ENCODE results near the gene NXPE4.
"Not testable (repeated sequence)": the region's sequence is repeated elsewhere in the genome, so short reads cannot be mapped to it uniquely, and the experiment has no call there.

NXPE4 gene

GRCh38 chr11:114615448-114616361, 20.1 kb upstream of the NXPE4 start:
- no peaks in the 10 kb centered on the region for H3K36me3 ChIP-seq (ENCODE audit: control insufficient read depth, low read length)
- H3K79me2 ChIP-seq (ENCODE audit: control insufficient read depth, low read length) = no peaks in the 10 kb centered on the region
- H3K4me1 ChIP-seq (ENCODE audit: control insufficient read depth, low read length) = no peaks in the 10 kb centered on the region
- no peak overlapping the region for H3K4me3 ChIP-seq (ENCODE audit: low read length)
- no peaks in the 10 kb centered on the region for H3K27me3 ChIP-seq (ENCODE audit: control insufficient read depth, low read length)
- no peaks in the 10 kb centered on the region for H4K20me1 ChIP-seq (ENCODE audit: control insufficient read depth, insufficient read depth, low read depth, low read length)
- H3K9me2 ChIP-seq (replicated peaks; ENCODE audit: control insufficient read depth, low read length) = no peaks in the 10 kb centered on the region
- no peak for TF ChIP-seq EZH2phosphoT487 (IDR thresholded peaks at IDR 0.05; ENCODE audit: borderline replicate concordance, low read length)
- TF ChIP-seq, protein P1, sequence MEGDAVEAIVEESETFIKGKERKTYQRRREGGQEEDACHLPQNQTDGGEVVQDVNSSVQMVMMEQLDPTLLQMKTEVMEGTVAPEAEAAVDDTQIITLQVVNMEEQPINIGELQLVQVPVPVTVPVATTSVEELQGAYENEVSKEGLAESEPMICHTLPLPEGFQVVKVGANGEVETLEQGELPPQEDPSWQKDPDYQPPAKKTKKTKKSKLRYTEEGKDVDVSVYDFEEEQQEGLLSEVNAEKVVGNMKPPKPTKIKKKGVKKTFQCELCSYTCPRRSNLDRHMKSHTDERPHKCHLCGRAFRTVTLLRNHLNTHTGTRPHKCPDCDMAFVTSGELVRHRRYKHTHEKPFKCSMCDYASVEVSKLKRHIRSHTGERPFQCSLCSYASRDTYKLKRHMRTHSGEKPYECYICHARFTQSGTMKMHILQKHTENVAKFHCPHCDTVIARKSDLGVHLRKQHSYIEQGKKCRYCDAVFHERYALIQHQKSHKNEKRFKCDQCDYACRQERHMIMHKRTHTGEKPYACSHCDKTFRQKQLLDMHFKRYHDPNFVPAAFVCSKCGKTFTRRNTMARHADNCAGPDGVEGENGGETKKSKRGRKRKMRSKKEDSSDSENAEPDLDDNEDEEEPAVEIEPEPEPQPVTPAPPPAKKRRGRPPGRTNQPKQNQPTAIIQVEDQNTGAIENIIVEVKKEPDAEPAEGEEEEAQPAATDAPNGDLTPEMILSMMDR (IDR thresholded peaks at IDR 0.05; ENCODE audit: low read depth, low read length, poor library complexity, severe bottlenecking) = no peak
- no peak overlapping the region for H3K4me2 ChIP-seq (ENCODE audit: low read length)
- no peaks in the 10 kb centered on the region for H3F3A ChIP-seq (ENCODE audit: control insufficient read depth, insufficient read depth)
- peaks cover 62% of the 10 kb centered on the region for H3K9me3 ChIP-seq (ENCODE audit: control insufficient read depth, insufficient read depth, low read length)
- no peak overlapping the region for H3K27ac ChIP-seq (ENCODE audit: low read depth, low read length)

DNA sequence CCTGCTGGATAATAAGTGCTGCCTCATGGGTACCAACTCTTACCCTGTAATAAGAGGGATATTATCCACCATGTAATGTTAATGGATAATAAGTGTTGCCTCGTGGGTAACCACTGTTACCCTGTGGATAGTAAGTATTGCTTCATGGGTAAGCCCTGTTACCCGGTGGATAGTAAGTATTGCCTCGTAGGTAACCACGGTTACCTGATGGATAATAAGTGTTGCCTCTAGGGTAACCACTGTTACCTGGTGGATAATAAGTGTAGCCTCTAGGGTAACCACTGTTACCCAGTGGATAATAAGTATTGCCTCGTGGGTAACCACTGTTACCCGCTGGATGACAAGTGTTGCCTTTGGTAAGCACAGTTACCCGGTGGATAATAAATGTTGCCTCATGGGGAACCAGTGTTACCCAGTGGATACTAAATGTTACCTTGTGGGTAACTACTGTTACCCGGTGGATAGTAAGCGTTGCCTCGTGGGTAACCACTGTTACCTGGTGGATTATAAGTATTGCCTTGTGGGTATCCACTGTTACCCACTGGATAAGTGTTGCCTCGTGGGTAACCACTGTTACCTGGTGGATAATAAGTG, 18.6 kb upstream of the NXPE4 start:
- no peaks in the 10 kb centered on the region for H3K36me3 ChIP-seq (ENCODE audit: control insufficient read depth, low read length)
- H3K4me3 ChIP-seq (ENCODE audit: low read length) = no peak overlapping the region
- H3K79me2 ChIP-seq (ENCODE audit: control insufficient read depth, low read length) = no peaks in the 10 kb centered on the region
- H3K4me1 ChIP-seq (ENCODE audit: control insufficient read depth, low read length) = no peaks in the 10 kb centered on the region
- H3K9me2 ChIP-seq (replicated peaks; ENCODE audit: control insufficient read depth, low read length) = no peaks in the 10 kb centered on the region
- H3K9me3 ChIP-seq (ENCODE audit: control insufficient read depth, insufficient read depth, low read length) = peaks cover 59% of the 10 kb centered on the region
- no peaks in the 10 kb centered on the region for H3K27me3 ChIP-seq (ENCODE audit: control insufficient read depth, low read length)
- no peak overlapping the region for H3K27ac ChIP-seq (ENCODE audit: low read depth, low read length)
- H3F3A ChIP-seq (ENCODE audit: control insufficient read depth, insufficient read depth) = no peaks in the 10 kb centered on the region
- H4K20me1 ChIP-seq (ENCODE audit: control insufficient read depth, insufficient read depth, low read depth, low read length) = no peaks in the 10 kb centered on the region
- no peak for TF ChIP-seq EZH2phosphoT487 (IDR thresholded peaks at IDR 0.05; ENCODE audit: borderline replicate concordance, low read length)
- TF ChIP-seq, protein P1 (IDR thresholded peaks at IDR 0.05; ENCODE audit: low read depth, low read length, poor library complexity, severe bottlenecking) = no peak
- no peak overlapping the region for H3K4me2 ChIP-seq (ENCODE audit: low read length)

- not testable (repeated sequence) for H3K36me3 ChIP-seq (ENCODE audit: control insufficient read depth, low read length); H3K4me2 ChIP-seq (ENCODE audit: low read length); H3K27ac ChIP-seq (ENCODE audit: low read depth, low read length); H3K79me2 ChIP-seq (ENCODE audit: control insufficient read depth, low read length); H3K4me1 ChIP-seq (ENCODE audit: control insufficient read depth, low read length); H4K20me1 ChIP-seq (ENCODE audit: control insufficient read depth, insufficient read depth, low read depth, low read length); H3K27me3 ChIP-seq (ENCODE audit: control insufficient read depth, low read length); H3K9me2 ChIP-seq (replicated peaks; ENCODE audit: control insufficient read depth, low read length); H3K4me3 ChIP-seq (ENCODE audit: low read length); H3F3A ChIP-seq (ENCODE audit: control insufficient read depth, insufficient read depth)
- peaks cover 51% of the 10 kb centered on the region for H3K9me3 ChIP-seq (ENCODE audit: control insufficient read depth, insufficient read depth, low read length)
These were observed 17.5 kb upstream of the NXPE4 start for GRCh38 chr11:114613094-114613493.

- Histone ChIP-seq H3F3A (ENCODE audit: control insufficient read depth, insufficient read depth) (no peaks in the 10 kb centered on the region), H3K4me2 (ENCODE audit: low read length) (no peak overlapping the region), H3K27me3 (ENCODE audit: control insufficient read depth, low read length) (no peaks in the 10 kb centered on the region), H3K27ac (ENCODE audit: low read depth, low read length) (no peak overlapping the region), H4K20me1 (ENCODE audit: control insufficient read depth, insufficient read depth, low read depth, low read length) (no peaks in the 10 kb centered on the region), H3K36me3 (ENCODE audit: control insufficient read depth, low read length) (no peaks in the 10 kb centered on the region), H3K4me1 (ENCODE audit: control insufficient read depth, low read length) (no peaks in the 10 kb centered on the region), H3K79me2 (ENCODE audit: control insufficient read depth, low read length) (no peaks in the 10 kb centered on the region), H3K9me3 (ENCODE audit: control insufficient read depth, insufficient read depth, low read length) (peaks cover 47% of the 10 kb centered on the region), H3K9me2 (replicated peaks; ENCODE audit: control insufficient read depth, low read length) (no peaks in the 10 kb centered on the region), H3K4me3 (ENCODE audit: low read length) (no peak overlapping the region)
- no peak for TF ChIP-seq EZH2phosphoT487 (IDR thresholded peaks at IDR 0.05; ENCODE audit: borderline replicate concordance, low read length)
These were observed 17.1 kb upstream of the NXPE4 start for GRCh38 chr11:114612686-114613085.

- H3K4me3 ChIP-seq (ENCODE audit: low read length); H3F3A ChIP-seq (ENCODE audit: control insufficient read depth, insufficient read depth); H3K4me2 ChIP-seq (ENCODE audit: low read length); H3K4me1 ChIP-seq (ENCODE audit: control insufficient read depth, low read length); H3K36me3 ChIP-seq (ENCODE audit: control insufficient read depth, low read length); H3K27me3 ChIP-seq (ENCODE audit: control insufficient read depth, low read length); H3K79me2 ChIP-seq (ENCODE audit: control insufficient read depth, low read length); H4K20me1 ChIP-seq (ENCODE audit: control insufficient read depth, insufficient read depth, low read depth, low read length); H3K27ac ChIP-seq (ENCODE audit: low read depth, low read length); H3K9me2 ChIP-seq (replicated peaks; ENCODE audit: control insufficient read depth, low read length): not testable (repeated sequence)
- peaks cover 44% of the 10 kb centered on the region for H3K9me3 ChIP-seq (ENCODE audit: control insufficient read depth, insufficient read depth, low read length)
These were observed 16.6 kb upstream of the NXPE4 start for GRCh38 chr11:114612199-114612598.
